GM04503 (cell line): Measurements from ENCODE around the gene SMIM21.

Experiments
- DNase-seq: peaks from one replicate; pipeline ENCODE4 v3.0.0-alpha.2; 2012; ENCODE audit warnings: low read depth

The SMIM21 gene

DNA sequence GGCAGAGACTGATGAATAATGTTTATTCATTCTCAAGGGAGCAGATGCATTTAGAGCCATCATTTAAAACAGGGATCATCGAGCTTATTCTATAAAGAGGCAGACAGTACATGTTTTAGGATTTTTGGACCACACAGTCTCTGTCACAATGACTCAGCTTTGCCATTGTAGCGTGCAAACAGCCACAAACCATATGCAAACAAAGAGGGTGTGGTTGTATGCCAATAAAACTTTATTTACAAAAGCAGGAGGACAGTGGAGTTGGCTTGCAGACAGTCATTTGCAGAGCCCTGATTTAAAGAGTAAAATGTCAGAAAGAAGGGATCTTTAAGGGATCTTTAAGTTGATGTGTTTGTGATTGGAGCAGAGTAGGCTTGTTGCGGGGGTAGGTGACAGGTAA lies 51.5 kb downstream of the SMIM21 start:
- DNase-seq, result no peak

DNA sequence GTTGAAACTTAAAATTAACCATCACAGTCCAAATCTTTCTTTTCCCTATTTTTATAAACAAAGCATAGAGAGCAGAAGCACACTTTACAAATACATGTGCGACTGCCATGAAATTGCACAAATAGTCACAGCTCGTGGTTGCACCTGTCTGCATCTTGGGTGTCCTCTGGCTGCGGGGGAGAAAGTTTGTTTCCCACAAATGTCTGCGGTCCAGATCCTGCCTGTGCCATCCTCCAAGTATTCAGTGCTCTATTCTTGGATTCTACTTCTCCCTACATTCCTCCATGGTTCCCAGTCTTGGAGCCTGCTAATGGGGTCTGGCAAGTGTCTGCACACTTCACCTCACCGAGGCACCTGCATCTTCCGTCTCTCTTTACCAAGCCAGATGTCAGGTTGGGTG lies 52.2 kb downstream of the SMIM21 start:
- no peak for DNase-seq

DNA sequence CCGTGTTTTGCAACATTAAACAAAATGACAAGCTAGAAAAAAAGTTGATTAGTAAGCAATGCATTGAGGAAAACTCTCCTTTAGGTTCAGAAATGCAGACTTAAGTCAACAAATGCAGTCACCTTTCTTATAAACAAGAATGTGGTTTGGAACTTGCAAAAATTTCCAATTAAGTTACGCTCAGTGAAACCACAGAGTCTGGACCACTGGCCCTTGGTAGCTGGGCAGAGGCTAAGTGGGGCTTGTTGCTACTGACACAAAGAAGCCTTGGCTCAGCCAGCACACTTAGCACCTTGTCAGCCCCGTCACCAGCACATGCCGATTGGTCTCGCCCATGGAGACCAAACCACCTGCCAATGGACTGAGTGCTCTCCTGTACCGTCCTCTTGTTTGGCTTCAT lies 53.0 kb downstream of the SMIM21 start:
- no peak for DNase-seq

- no peak for DNase-seq
These were observed 58.3 kb downstream of the SMIM21 start for GRCh38 chr18:75369026-75369721.

GRCh38 chr18:75365837-75366236 lies 61.7 kb downstream of the SMIM21 start:
- DNase-seq, result no peak

DNA sequence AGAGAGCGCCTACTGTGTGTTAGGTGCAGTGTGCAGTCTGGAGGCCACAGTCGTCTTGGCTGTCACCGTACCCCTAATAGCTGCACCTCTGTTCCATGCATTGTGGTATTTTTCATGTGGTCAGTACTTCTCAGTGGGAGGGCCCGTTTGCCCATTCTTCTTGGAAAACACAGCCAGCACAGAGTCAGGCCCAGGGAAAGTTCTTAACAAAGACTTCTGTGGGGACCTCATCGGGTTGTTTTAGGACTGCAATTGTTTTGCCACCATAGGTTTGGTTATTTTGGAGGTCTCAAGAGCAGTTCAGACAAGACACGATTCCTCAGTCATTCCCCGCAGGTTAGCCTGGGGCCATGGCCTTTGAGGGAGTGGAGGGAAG lies 62.3 kb downstream of the SMIM21 start:
- no peak for DNase-seq

- DNase-seq, result no peak
These were observed 62.8 kb downstream of the SMIM21 start for GRCh38 chr18:75364512-75365253.

DNA sequence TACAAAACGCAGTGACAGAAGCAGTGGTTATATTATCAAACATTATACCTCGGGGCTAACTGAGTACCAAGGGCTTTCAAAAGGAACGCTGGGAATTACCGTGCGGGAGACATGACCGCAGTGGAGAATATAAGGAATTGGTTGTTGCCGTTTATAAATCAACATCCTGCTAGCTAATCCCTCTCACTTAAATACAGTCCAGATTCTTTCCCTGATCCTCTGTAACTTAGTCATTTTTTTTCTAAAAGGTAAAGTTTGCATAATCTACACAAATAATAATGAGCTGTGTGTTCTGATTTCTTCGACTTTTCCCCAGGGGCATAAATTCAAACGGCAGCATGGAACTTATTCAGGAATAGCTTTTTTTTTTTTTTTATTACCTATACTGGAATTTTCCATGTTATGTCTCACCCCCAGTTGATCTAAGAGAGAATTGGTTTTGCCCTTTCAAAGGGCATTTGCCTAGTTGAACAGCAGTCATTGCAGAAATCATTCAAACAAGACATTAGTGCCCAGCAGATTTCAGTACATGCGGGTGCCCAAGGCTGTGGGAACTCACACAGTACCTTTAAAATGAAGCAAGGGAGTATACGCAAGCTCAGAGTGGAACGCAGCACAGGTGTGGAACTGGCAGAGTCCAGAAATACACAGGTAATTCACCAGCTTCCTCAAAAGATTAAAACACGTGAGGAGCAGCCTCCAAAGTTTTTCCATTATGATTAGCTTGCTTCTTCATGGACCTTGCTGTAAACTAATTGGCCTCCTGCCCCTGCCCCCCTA lies 63.9 kb downstream of the SMIM21 start:
- no peak for DNase-seq

DNA sequence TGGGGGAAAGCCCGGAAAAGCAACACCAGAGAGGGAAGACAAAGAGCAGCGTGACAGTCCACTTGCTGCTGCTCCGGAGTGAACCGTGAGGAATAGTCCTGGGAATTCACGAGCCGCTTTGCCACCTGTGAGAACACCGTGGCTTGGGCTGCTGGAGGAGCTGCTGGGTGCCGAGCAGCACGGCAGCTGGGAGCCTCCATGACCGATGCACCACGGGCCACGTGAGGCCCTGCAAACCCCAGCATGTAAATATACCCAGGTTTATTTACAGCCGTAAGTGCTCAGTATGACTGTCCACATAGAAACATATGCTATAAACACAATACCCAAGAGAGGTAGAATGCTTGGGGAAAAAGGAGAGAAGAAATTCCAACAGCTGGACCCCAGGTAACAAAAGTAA lies 65.1 kb downstream of the SMIM21 start:
- no peak for DNase-seq

DNA sequence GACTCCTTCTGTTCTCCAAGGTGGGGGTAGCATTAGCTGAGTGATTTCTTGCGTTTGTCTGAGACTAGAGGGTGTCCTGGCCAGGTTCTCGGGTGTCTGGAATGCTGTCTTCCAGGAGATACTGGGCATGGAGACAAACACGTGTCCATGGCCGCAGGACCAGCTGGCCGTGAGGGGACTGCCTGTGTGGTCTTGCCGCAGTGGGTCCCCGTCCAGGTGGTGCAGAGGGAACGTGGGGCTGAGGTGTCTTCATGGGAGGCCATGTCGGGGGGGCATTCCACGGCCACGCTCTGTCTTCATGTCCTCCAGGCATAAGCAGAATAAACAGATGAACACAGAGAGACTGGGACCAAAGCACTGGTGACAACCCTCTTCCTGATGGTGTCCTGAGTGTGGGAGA lies 66.6 kb downstream of the SMIM21 start:
- DNase-seq, result no peak

GRCh38 chr18:75360215-75360614 lies 67.3 kb downstream of the SMIM21 start:
- no peak for DNase-seq
